ENCODE measurements around the gene PCGF3.

DNA sequence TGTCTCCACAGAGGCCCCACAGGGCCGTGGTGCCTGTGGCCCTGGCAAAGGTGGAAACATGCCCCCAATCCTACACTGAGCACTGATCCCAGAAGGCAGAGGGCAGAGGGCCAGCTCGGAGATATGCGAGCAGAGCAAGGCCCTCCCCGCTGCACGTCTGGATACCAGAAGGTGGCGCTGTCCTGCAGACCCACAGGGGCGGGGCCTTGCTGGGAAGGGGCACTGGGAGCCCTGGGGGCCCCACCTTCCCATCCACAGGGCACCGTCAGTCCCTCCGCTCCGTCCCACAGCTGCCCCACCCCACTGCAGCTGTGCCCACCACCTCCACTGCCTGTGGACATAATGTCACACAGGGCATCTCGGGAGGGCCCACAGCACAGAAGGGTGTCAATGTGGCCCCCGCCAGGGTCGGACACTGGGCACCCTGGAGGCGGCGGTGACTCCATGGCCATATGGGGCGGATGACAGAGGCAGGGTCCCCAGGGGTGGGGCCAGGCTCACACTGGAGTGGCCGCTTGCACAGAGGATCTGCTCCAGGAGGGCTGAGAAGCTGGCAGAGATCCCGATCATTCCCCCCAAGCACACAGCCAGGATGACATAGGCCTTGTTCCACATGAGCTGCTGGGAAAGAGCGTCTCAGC lies 21.5 kb upstream of the PCGF3 start:
- TF ChIP-seq, protein P1, sequence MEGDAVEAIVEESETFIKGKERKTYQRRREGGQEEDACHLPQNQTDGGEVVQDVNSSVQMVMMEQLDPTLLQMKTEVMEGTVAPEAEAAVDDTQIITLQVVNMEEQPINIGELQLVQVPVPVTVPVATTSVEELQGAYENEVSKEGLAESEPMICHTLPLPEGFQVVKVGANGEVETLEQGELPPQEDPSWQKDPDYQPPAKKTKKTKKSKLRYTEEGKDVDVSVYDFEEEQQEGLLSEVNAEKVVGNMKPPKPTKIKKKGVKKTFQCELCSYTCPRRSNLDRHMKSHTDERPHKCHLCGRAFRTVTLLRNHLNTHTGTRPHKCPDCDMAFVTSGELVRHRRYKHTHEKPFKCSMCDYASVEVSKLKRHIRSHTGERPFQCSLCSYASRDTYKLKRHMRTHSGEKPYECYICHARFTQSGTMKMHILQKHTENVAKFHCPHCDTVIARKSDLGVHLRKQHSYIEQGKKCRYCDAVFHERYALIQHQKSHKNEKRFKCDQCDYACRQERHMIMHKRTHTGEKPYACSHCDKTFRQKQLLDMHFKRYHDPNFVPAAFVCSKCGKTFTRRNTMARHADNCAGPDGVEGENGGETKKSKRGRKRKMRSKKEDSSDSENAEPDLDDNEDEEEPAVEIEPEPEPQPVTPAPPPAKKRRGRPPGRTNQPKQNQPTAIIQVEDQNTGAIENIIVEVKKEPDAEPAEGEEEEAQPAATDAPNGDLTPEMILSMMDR (IDR thresholded peaks at IDR 0.05): peak; percentile 96
- TF ChIP-seq ZFX (IDR thresholded peaks at IDR 0.05; ENCODE audit: borderline replicate concordance): no peak

Data from 22Rv1 (cell line).